ENCODE results near the gene ZNF710. TPM values are rescaled to one million over a fixed set of nuclear protein-coding genes. Genes with fewer than 3 reads are reported as not detected.

ZNF710 gene
- total and polyA plus RNA-seq, 9 of the 15 experiments (the other 6 are each of a cell fraction or from before 2014, with no cell fraction given), result 0.56 to 14.2 (median 5.2) TPM

- no peak for TF ChIP-seq BCLAF1 (IDR thresholded peaks at IDR 0.05; ENCODE audit: borderline replicate concordance in 1 of 2, control insufficient read depth in 1 of 2, low read depth in 2 of 2, low read length in 1 of 2)
- TF ChIP-seq CBX3 (IDR thresholded peaks at IDR 0.05; ENCODE audit: borderline replicate concordance in 1 of 2, low read length in 2 of 2), result peak in 1 of 2 experiments; percentile 47; a peak in 1 of 3 replicates
- TF ChIP-seq ATF4 (CRISPR knock-in tag; IDR thresholded peaks at IDR 0.05), result no peak
- TF ChIP-seq NCOA6 (IDR thresholded peaks at IDR 0.05), result no peak
- TF ChIP-seq KHSRP (IDR thresholded peaks at IDR 0.05), result no peak; the same call in 1 of the 2 replicates
- TF ChIP-seq SAFB (IDR thresholded peaks at IDR 0.05; ENCODE audit: borderline replicate concordance, low read depth, low read length), result no peak
- no peak for TF ChIP-seq PREB (CRISPR knock-in tag; IDR thresholded peaks at IDR 0.05)
- TF ChIP-seq SMARCA5 (IDR thresholded peaks at IDR 0.05), result no peak
- no peak for TF ChIP-seq TCF3 (CRISPR knock-in tag; IDR thresholded peaks at IDR 0.05)
- no peak for TF ChIP-seq ZKSCAN3 (CRISPR knock-in tag; IDR thresholded peaks at IDR 0.05)
- no peak for TF ChIP-seq ZC3H8 (IDR thresholded peaks at IDR 0.05)
- TF ChIP-seq CEBPZ (IDR thresholded peaks at IDR 0.05; ENCODE audit: borderline replicate concordance, low read depth, low read length), result no peak
- TF ChIP-seq E2F8 (IDR thresholded peaks at IDR 0.05; ENCODE audit: low read depth, partially characterized antibody), result no peak
- no peak for TF ChIP-seq ZNF507 (tag; conservative IDR thresholded peaks at IDR 0.05)
- peak; percentile 29; the same call in 1 of the 2 replicates for TF ChIP-seq LEF1 (IDR thresholded peaks at IDR 0.05)
- no peak for TF ChIP-seq ZNF445 (CRISPR knock-in tag; IDR thresholded peaks at IDR 0.05; ENCODE audit: low read depth)
- TF ChIP-seq BCL6 (CRISPR knock-in tag; IDR thresholded peaks at IDR 0.05), result no peak
Observed at GRCh38 chr15:90037961-90038631, 37.0 kb downstream of the ZNF710 start (continued).

Data from K562 (cell line).